DMS79 (cell line): ENCODE data around the gene NXPH3.

ENCODE experiments used
- DNase-seq: peaks from one replicate; lab custom pipeline; 2025; lab: John Stamatoyannopoulos, UW

NXPH3 gene

GRCh38 chr17:49592263-49592662 lies 16.6 kb downstream of the NXPH3 start:
- no peak for DNase-seq

- no peak for DNase-seq
Measured at GRCh38 chr17:49595328-49595727, 19.7 kb downstream of the NXPH3 start.

GRCh38 chr17:49595980-49596379 lies 20.3 kb downstream of the NXPH3 start:
- DNase-seq: no peak

GRCh38 chr17:49596613-49597244 lies 21.1 kb downstream of the NXPH3 start:
- no peak for DNase-seq

- DNase-seq: no peak
Measured at GRCh38 chr17:49597436-49597835, 21.8 kb downstream of the NXPH3 start.

- DNase-seq: no peak
Measured at GRCh38 chr17:49597928-49598655, 22.4 kb downstream of the NXPH3 start.

GRCh38 chr17:49598918-49599317 lies 23.2 kb downstream of the NXPH3 start:
- DNase-seq: no peak

GRCh38 chr17:49600949-49601348 lies 25.3 kb downstream of the NXPH3 start:
- DNase-seq: no peak

GRCh38 chr17:49602783-49603182 lies 27.1 kb downstream of the NXPH3 start:
- DNase-seq: no peak

- no peak for DNase-seq
Measured at GRCh38 chr17:49603238-49603637, 27.6 kb downstream of the NXPH3 start.

- DNase-seq: no peak
Measured at GRCh38 chr17:49603720-49604119, 28.0 kb downstream of the NXPH3 start.

GRCh38 chr17:49604314-49604869 lies 28.7 kb downstream of the NXPH3 start:
- no peak for DNase-seq

GRCh38 chr17:49610883-49611584 lies 35.4 kb downstream of the NXPH3 start:
- DNase-seq: no peak

- no peak for DNase-seq
Measured at GRCh38 chr17:49612726-49613125, 37.1 kb downstream of the NXPH3 start.

- no peak for DNase-seq
Measured at GRCh38 chr17:49613182-49613800, 37.6 kb downstream of the NXPH3 start.

GRCh38 chr17:49616086-49616485 lies 40.4 kb downstream of the NXPH3 start:
- no peak for DNase-seq

- DNase-seq: no peak
Measured at GRCh38 chr17:49616601-49617131, 41.0 kb downstream of the NXPH3 start.

- no peak for DNase-seq
Measured at GRCh38 chr17:49618028-49618611, 42.4 kb downstream of the NXPH3 start.

- DNase-seq: no peak
Measured at GRCh38 chr17:49621420-49621819, 45.7 kb downstream of the NXPH3 start.

- DNase-seq: no peak
Measured at GRCh38 chr17:49621946-49622529, 46.4 kb downstream of the NXPH3 start.

- no peak for DNase-seq
Measured at GRCh38 chr17:49624896-49625295, 49.2 kb downstream of the NXPH3 start.
